Activated CD8-positive, alpha-beta memory T cell treated with anti-CD3 and anti-CD28 coated beads, Interleukin-2, amount 50 U/mL, for 1 hour (primary cell): ENCODE results near the gene GTF2H3.
"Not testable (repeated sequence)": the region's sequence is repeated elsewhere in the genome, so short reads cannot be mapped to it uniquely, and the experiment has no call there.

ENCODE experiments used
- DNase-seq: peaks from one replicate; pipeline ENCODE4 v3.0.0-alpha.2; 2020; ENCODE audit errors: extremely low read depth

Gene GTF2H3

DNA sequence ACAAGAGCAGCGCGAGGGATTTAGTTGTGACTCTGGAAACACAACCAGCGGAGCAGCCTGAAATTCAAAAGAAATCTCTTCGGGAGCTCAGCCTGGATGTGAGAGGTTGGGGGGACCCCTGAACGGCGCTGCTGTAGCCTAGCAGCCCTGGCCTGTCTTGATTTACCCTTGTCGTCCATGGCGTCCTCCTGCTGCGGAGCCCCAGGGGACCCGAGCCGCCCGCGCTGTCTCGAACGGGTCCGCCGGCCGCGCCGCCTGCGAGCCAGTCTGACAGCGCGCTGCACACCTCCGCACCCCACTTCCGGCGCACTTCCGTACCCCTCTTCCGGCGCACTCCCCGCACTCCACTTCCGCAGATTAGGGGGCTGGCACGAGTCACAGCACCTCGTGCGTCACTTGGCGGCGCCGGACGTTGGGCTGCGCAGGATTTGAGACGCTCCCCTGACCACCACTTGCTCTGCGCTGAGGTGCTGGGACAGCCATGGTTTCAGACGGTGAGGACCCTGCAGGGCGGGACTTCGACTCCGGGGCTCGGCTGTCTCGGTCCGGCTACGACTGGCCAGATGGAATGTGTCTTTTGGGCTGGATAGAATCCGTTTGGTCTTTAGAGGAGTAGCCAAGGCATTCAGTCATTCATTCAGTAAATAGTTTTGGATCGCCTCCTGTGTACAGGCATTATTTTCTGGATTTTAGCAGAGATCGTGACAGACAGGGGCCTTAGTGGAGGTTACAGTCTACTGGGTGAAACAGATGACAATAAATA, at the start of gene GTF2H3, which contains the start of gene EIF2B1:
TSS of gene GTF2H3 (plus strand) at position 451 of the 763 bp plus-strand sequence. CDS start at position 482, 31 bp downstream.
TSS of gene EIF2B1 (minus strand) at position 308 of the 763 bp plus-strand sequence. CDS start at position 179, 129 bp downstream.
- DNase-seq, result peak; percentile 86

GRCh38 chr12:123591702-123592481, 41.7 kb upstream of the GTF2H3 start:
- no peak for DNase-seq

DNA sequence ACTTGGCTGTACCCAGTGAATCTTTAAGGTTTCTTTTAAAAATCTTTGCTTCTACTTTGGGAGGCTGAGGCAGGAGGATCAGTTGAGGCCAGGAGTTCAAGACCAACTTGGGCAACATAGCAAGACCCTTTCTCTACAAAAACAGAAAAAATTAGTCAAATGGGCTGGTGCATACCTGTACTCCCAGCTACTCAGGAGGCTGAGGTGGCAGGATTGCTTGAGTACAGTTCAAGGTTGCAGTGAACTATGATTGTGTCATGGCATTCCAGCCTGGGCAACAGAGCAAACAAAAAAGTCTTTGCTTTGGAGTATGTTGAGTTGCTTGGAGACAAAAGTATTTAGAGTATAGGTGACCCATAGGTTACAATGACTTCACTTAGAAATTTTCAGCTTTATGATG, 37.9 kb upstream of the GTF2H3 start:
- DNase-seq, result no peak

DNA sequence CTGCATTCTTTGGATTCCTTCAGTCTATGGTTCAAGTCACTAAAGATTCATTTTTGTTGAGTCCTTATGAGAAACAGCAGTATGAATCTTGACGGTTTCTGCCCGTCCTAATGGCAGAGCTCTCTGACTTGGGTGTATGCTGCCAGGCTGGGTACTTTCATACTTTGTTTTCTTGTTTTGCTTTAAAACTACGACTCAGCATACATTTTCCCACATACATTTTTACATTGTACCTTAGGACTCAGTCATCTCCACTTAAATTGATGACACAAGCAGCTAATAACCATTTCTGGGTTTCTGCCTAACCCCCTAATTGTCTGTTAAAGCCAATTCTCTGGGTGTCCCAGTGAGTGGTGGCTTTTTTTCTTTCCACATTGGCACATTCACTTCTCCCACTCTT, 36.5 kb upstream of the GTF2H3 start:
- DNase-seq, result no peak

- DNase-seq, result no peak
These were observed 35.1 kb upstream of the GTF2H3 start for GRCh38 chr12:123598522-123598921.

DNA sequence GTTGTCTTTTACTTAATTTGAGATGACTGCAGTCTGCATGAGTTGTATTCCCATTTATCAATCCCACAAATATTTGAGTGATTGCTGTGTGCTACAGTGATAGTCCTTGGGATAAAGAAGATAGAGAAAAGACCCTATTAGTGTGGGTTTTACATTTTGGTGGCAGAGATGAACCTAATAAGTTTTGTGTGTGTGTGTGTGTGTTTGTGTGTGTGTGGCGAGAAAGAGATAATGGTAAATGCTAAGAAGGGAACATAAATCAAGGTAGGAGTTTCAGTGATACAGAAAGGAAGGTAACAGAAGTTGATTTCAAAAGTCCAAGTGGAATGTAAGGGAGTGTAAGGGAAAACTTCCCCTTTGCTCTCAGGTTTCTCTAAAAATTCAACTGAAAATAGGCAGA, 34.3 kb upstream of the GTF2H3 start:
- no peak for DNase-seq

DNA sequence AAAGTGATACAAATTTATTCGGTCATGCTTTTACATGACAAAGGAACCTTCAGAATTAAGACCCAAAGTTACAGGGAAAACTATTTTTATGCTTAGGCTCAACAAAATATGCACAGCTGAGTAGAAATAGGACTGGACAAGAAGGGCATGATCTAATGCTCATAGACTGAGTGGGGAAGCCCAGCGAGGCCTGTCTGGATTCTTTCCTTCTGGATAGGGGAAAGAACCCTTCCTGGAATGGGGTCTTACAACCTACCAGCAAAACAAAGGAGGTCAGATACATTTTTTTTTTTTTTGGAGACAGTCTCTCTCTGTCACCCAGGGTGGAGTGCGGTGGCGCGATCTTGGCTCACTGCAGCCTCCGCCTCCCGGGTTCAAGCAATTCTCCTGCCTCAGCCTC, 33.9 kb upstream of the GTF2H3 start:
- no peak for DNase-seq

DNA sequence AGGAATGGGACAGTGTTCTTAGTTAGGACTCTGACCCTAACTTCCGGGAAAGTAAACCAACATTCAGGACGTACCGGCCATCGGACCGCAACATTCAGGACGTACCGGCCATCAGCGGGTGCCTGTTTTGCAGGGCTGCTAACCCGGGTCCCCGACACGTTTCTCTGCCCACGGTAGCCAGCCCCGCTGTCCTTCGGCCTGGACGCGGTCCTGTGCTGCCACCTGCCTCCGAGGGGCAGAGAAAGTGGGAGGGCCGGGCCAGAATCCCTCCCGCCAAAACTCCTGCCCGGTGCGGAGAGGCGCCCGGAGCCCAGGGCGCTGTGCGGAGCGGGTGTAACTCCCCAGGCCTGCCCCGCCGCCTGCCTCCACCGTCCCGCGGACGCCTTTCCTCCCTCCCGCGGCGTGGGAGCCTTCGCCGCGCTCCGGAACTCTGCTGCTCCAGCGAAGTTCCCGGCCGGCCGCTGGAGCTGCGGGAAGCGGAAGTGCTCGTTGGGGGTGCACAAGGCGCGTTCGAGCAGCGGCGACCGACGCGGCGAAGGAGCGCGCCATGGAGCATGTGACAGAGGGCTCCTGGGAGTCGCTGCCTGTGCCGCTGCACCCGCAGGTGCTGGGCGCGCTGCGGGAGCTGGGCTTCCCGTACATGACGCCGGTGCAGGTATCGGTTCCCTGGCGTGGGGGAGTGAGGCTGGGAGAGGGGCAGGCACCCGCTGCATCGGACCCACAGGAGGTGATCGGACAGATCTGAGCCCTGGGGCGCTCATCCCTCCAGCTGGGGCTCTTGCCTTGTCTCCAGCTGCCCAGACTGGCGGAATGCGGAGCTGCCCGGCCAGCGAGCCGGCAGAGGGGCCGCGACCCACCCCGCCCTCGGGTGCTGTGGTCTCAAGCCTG, 31.8 kb upstream of the GTF2H3 start, which contains the start of gene DDX55:
TSS of gene DDX55 (plus strand) at position 498 of the 888 bp plus-strand sequence. CDS start at position 548, 50 bp downstream.
- peak; percentile 60 for DNase-seq

- DNase-seq, result no peak
These were observed 30.9 kb upstream of the GTF2H3 start for GRCh38 chr12:123602651-123603195.

DNA sequence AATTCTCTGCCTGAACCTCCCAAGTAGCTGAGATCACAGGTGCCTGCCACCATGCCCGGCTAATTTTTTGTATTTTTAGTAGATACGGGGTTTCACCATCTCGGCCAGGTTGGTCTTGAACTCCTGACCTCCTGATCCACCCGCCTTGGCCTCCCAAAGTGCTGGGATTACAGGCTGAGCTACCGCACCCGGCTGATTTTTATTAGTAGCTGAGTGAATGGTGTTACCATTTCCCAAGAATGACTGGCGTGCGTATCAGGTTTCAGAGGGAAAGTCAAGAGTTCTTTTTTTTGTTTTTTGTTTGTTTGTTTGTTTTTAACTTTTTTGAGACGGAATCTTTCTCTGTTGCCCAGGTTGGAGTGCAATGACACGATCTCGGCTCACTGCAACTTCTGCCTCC, 30.1 kb upstream of the GTF2H3 start:
- not testable (repeated sequence) for DNase-seq

DNA sequence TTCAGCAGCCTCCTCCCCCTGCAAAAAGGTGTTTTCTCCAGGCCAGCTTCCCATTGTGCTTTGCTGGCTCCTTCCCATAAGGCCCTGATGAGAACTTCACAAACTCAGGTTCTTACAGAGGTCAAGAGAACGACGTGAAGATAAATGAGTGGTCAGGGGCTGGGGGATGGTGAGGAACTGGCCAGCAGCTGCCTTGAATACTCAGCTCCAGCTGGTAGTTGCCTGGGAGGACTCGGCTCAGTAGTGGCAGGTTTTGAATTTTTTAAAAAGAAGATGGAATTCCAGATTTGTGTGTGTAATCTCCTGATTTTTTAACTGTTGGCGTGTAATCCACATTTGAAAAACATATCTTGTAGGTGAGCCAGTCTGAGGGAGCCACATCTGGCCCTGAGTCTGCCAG, 25.9 kb upstream of the GTF2H3 start:
- DNase-seq, result no peak

GRCh38 chr12:123608182-123608581, 25.4 kb upstream of the GTF2H3 start:
- DNase-seq, result no peak

DNA sequence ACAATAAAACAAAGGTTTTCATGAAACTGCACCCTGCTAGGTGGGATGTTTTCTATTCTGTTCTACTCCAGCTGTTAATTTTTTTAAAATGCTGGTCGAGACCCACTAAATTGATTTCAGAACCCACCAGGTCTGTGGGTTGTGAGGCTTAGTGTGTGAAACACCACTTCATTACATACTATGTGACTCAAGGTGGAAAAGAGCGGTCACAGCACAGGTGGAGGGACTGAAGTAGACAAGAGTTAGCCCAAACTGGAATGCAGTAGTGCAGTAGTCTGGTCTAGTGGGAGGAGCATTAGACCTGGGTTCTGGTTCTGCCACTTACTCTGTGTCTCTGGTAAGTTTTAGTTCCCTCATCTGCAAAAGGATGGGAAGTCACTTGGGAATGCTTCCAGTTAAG, 19.5 kb upstream of the GTF2H3 start:
- DNase-seq, result no peak

DNA sequence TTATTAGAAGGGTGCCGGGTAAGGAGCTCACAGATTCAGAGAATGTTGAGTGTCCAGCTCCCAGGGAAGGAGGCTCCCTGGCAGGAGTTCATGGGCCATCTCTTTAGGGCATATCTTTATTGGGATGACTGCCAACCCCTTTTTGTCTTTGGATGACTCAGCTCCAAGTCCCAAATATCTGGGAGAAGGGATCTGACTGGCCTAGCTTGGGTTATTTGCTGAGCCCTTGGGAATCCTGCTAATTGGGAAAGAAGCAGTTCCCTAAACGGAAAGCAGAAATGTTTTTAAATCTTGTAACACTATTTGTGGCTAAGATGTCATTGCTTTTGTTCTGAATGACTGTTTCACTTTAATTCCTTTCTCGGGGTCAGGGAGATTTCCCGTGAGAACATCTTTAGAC, 19.1 kb upstream of the GTF2H3 start:
- DNase-seq, result no peak

GRCh38 chr12:123617144-123617543, 16.5 kb upstream of the GTF2H3 start:
- DNase-seq, result no peak

GRCh38 chr12:123617580-123617979, 16.0 kb upstream of the GTF2H3 start:
- no peak for DNase-seq

- DNase-seq, result no peak
These were observed 12.5 kb upstream of the GTF2H3 start for GRCh38 chr12:123621101-123621500.

- no peak for DNase-seq
These were observed 11.8 kb upstream of the GTF2H3 start for GRCh38 chr12:123621619-123622530.

- DNase-seq, result no peak
These were observed 523 bp downstream of the GTF2H3 start for GRCh38 chr12:123634142-123634561.

DNA sequence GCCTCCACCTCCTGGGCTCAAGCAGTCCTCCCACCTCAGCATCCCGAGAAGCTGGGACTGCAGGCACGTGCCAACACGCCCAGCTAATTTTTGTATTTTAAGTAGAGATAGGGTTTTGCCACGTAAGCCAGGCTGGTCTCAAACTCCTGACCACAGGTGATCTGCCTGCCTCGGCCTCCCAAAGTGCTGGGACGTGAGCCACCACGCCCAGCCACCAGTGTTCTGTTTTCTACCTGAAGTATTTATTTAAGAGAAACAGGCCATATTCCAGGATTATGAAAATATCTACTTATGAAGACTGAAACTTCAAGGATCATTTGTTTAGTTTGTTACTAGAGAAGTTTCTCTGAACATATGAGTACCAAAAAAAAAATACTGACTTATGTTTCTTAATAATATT, 10.3 kb downstream of the GTF2H3 start:
- DNase-seq, result no peak
